ENCODE measurements around the gene POLD3.

DNA sequence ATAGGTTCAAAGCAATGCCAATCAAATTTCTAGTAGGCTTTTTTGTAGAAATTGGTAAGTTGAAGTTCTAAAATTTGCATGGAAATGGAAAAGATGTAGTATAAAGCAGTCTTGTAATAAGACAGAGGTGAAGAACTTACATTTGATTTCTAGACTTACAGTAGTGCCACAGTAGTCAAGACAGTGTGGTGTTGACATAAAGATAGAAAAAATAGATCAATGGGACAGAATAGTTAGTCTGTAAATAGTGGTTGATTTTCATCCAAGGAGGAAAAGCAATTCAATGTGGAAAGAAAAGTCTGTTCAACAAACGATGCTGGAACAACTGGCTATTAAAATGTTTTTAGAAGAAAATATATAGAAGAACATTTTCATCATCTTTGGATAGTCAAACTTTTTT is 70.9 kb downstream of the POLD3 start:
- TF ChIP-seq EP300 (IDR thresholded peaks at IDR 0.05; ENCODE audit: borderline replicate concordance in 1 of 2, low read depth in 2 of 2, low read length in 2 of 2) (no peak), SIX5 (IDR thresholded peaks at IDR 0.05; ENCODE audit: low read depth, low read length) (no peak), EZH2 (IDR thresholded peaks at IDR 0.05; ENCODE audit: low read depth, low read length, severe bottlenecking) (no peak), SUZ12 (IDR thresholded peaks at IDR 0.05; ENCODE audit: low read length) (no peak), POLR2A (IDR thresholded peaks at IDR 0.05; ENCODE audit: control extremely low read depth in 1 of 2, low read depth in 2 of 2, low read length in 2 of 2) (no peak), RAD21 (IDR thresholded peaks at IDR 0.05 in 1 of 2, conservative IDR thresholded peaks at IDR 0.05 in 1 of 2; ENCODE audit: low read depth in 2 of 2, low read length in 2 of 2) (no peak), JUN (IDR thresholded peaks at IDR 0.05; ENCODE audit: low read depth, low read length) (no peak), RBBP5 (IDR thresholded peaks at IDR 0.05; ENCODE audit: borderline replicate concordance, low read depth, low read length) (no peak), RFX5 (IDR thresholded peaks at IDR 0.05; ENCODE audit: borderline replicate concordance, low read depth, low read length) (no peak), ZNF274 (IDR thresholded peaks at IDR 0.05; ENCODE audit: borderline replicate concordance, extremely low read depth, low read length) (no peak), CEBPB (IDR thresholded peaks at IDR 0.05; ENCODE audit: low read depth, low read length) (no peak)
- TF ChIP-seq, protein P1, sequence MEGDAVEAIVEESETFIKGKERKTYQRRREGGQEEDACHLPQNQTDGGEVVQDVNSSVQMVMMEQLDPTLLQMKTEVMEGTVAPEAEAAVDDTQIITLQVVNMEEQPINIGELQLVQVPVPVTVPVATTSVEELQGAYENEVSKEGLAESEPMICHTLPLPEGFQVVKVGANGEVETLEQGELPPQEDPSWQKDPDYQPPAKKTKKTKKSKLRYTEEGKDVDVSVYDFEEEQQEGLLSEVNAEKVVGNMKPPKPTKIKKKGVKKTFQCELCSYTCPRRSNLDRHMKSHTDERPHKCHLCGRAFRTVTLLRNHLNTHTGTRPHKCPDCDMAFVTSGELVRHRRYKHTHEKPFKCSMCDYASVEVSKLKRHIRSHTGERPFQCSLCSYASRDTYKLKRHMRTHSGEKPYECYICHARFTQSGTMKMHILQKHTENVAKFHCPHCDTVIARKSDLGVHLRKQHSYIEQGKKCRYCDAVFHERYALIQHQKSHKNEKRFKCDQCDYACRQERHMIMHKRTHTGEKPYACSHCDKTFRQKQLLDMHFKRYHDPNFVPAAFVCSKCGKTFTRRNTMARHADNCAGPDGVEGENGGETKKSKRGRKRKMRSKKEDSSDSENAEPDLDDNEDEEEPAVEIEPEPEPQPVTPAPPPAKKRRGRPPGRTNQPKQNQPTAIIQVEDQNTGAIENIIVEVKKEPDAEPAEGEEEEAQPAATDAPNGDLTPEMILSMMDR (IDR thresholded peaks at IDR 0.05; ENCODE audit: control extremely low read depth in 1 of 3, insufficient read depth in 1 of 3, low read depth in 1 of 3, low read length in 3 of 3) = no peak
- TF ChIP-seq, protein P2, sequence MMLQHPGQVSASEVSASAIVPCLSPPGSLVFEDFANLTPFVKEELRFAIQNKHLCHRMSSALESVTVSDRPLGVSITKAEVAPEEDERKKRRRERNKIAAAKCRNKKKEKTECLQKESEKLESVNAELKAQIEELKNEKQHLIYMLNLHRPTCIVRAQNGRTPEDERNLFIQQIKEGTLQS (IDR thresholded peaks at IDR 0.05; ENCODE audit: insufficient read depth, low read depth, low read length) = no peak
